PC-3 (cell line): ENCODE measurements around the gene NSMF. TPM values are rescaled to one million over a fixed set of nuclear protein-coding genes. Genes with fewer than 3 reads are reported as not detected.

Experiments
- ATAC-seq: fragments of 200-7000 bp; cut with Tn5 transposase; 2 replicates; pipeline ENCODE4 v1.9.1; 2020; ENCODE audit warnings: mild to moderate bottlenecking, moderate library complexity
- BruUV-seq: library from RNA; stranded (reverse); fragments of 400-500 nt; replicated peaks from 2 replicates; lab custom pipeline; 2021; lab: Mats Ljungman, UMichigan
- CTCF ChIA-PET: fragments of 300-600 bp; sonication (Branson Sonifier 250); formaldehyde crosslinking; loops from one replicate; lab custom pipeline; 2022; ENCODE audit warnings: antibody characterized with exemption; lab: Charles Lee
- POLR2A ChIA-PET: fragments of 300-600 bp; sonication (Branson Sonifier 250); formaldehyde crosslinking; loops from one replicate; lab custom pipeline; 2022; ENCODE audit warnings: antibody characterized with exemption; ENCODE audit not compliant: unreplicated experiment; lab: Charles Lee
- DNase-seq: peaks from one replicate; pipeline ENCODE4 v3.0.0-alpha.2; 2015
- H2AFZ ChIP-seq: fragments of 300-600 bp; sonication (generic); 2 replicates; pipeline ENCODE4 v1.6.0; 2016; ENCODE audit warnings: antibody characterized with exemption, low read length
- H3F3A ChIP-seq: fragments of 300-600 bp; sonication (generic); one replicate; pipeline ENCODE4 v1.6.0; 2017; ENCODE audit warnings: antibody characterized with exemption, low read length, control low read depth, mild to moderate bottlenecking; ENCODE audit not compliant: unreplicated experiment
- H3K27ac ChIP-seq: fragments of 300-600 bp; sonication (generic); 2 replicates; pipeline ENCODE4 v1.5.1; 2016; ENCODE audit warnings: mild to moderate bottlenecking, low read length
- H3K27me3 ChIP-seq: fragments of 300-600 bp; sonication (generic); 2 replicates; pipeline ENCODE4 v1.6.1; 2016; ENCODE audit warnings: low read length, mixed read lengths
- H3K36me3 ChIP-seq: fragments of 300-600 bp; sonication (generic); 2 replicates; pipeline ENCODE4 v1.6.1; 2016; ENCODE audit warnings: low read depth, mixed run types, low read length, mixed read lengths
- H3K4me1 ChIP-seq: fragments of 300-600 bp; sonication (generic); 2 replicates; pipeline ENCODE4 v1.5.1; 2016; ENCODE audit warnings: low read length; ENCODE audit not compliant: insufficient read depth
- H3K4me2 ChIP-seq: fragments of 300-600 bp; sonication (generic); 2 replicates; pipeline ENCODE4 v1.6.0; 2016; ENCODE audit warnings: low read length
- H3K4me3 ChIP-seq: fragments of 300-600 bp; sonication (generic); 2 replicates; pipeline ENCODE4 v1.5.1; 2016; ENCODE audit warnings: mild to moderate bottlenecking, low read length, mixed read lengths
- H3K79me2 ChIP-seq: fragments of 300-600 bp; sonication (generic); 2 replicates; pipeline ENCODE4 v1.6.1; 2017; ENCODE audit warnings: low read length, mixed read lengths
- H3K9ac ChIP-seq: fragments of 300-600 bp; sonication (generic); 2 replicates; pipeline ENCODE4 v1.6.0; 2016; ENCODE audit warnings: mild to moderate bottlenecking, low read length
- H3K9me2 ChIP-seq: fragments of 300-600 bp; sonication (generic); replicated peaks from 2 replicates; pipeline ENCODE4 v1.6.1; 2016; ENCODE audit warnings: mixed run types, low read length, mixed read lengths
- H3K9me3 ChIP-seq: fragments of 300-600 bp; sonication (generic); 2 replicates; pipeline ENCODE4 v1.6.1; 2016; ENCODE audit warnings: low read length, mixed read lengths
- H4K20me1 ChIP-seq: fragments of 300-600 bp; sonication (generic); 2 replicates; pipeline ENCODE4 v1.6.1; 2016; ENCODE audit warnings: low read length, mixed read lengths
- CTCF ChIP-seq: fragments of 300-600 bp; sonication (generic); conservative IDR thresholded peaks from 2 replicates; pipeline ENCODE4 v1.5.1; 2017; ENCODE audit warnings: antibody characterized with exemption, low read depth, mild to moderate bottlenecking, low read length
- EZH2 ChIP-seq: fragments of 300-600 bp; sonication (generic); IDR thresholded peaks from one replicate; pipeline ENCODE4 v1.6.1; 2017; ENCODE audit warnings: antibody characterized with exemption, mild to moderate bottlenecking, low read length; ENCODE audit not compliant: unreplicated experiment
- EZH2phosphoT487 ChIP-seq: fragments of 300-600 bp; sonication (generic); IDR thresholded peaks from 2 replicates; pipeline ENCODE4 v1.6.1; 2018; ENCODE audit warnings: mild to moderate bottlenecking, antibody characterized with exemption, low read length, borderline replicate concordance
- intact Hi-C: fragments of 100-400 bp; cut with micrococcal nuclease; formaldehyde crosslinking; loops from 2 replicates; pipeline ENCODE4 v1.9.0; 2023
- total RNA-seq: library from RNA; depleted of rRNA; stranded (reverse); fragments of >200 nt; gene quantifications from 2 replicates; pipeline ENCODE4 v1.2.3, GENCODE V29; 2014

NSMF gene
- total RNA-seq, 1 experiment from 2014 or later, result 30.8 TPM

GRCh38 chr9:137505421-137506140 is 46.4 kb upstream of the NSMF start:
- BruUV-seq, result no TSS peak
- no peaks in the 10 kb centered on the region for H3K27me3 ChIP-seq
- no peak overlapping the region for H2AFZ ChIP-seq
- H3K27ac ChIP-seq, result no peak overlapping the region
- H3K9me2 ChIP-seq, result no peaks in the 10 kb centered on the region
- DNase-seq (no peak), ATAC-seq (no peak)
- H3K79me2 ChIP-seq, result no peaks in the 10 kb centered on the region
- H3K4me2 ChIP-seq, result no peak overlapping the region
- no peaks in the 10 kb centered on the region for H3K36me3 ChIP-seq
- no peak for TF ChIP-seq CTCF
- no peak for TF ChIP-seq EZH2
- no peak for TF ChIP-seq EZH2phosphoT487
- no peaks in the 10 kb centered on the region for H4K20me1 ChIP-seq
- H3F3A ChIP-seq, result no peaks in the 10 kb centered on the region
- 0 out of 2 replicates have a peak, but pooled peaks cover 6% of the 10 kb centered on the region for H3K4me1 ChIP-seq
- H3K4me3 ChIP-seq, result no peak overlapping the region
- CTCF ChIA-PET, result no interaction called here
- intact Hi-C loops, result no loop called here
- no peaks in the 10 kb centered on the region for H3K9me3 ChIP-seq
- POLR2A ChIA-PET, result no interaction called here
- no peak overlapping the region for H3K9ac ChIP-seq

- H3K9me2 ChIP-seq, result no peaks in the 10 kb centered on the region
Measured at GRCh38 chr9:137504432-137504777, 45.3 kb upstream of the NSMF start.

GRCh38 chr9:137502008-137502911 is 43.1 kb upstream of the NSMF start:
- DNase-seq (peak; percentile 71), ATAC-seq (peak; percentile 90)
- Histone ChIP-seq H3K9me3 (no peaks in the 10 kb centered on the region), H3K9me2 (no peaks in the 10 kb centered on the region), H4K20me1 (no peaks in the 10 kb centered on the region), H3F3A (no peaks in the 10 kb centered on the region), H3K4me3 (no peak overlapping the region), H3K4me1 (0 out of 2 replicates have a peak, but pooled peaks cover 6% of the 10 kb centered on the region), H3K27ac (no peak overlapping the region), H3K9ac (no peak overlapping the region), H3K79me2 (no peaks in the 10 kb centered on the region), H3K27me3 (no peaks in the 10 kb centered on the region), H3K36me3 (no peaks in the 10 kb centered on the region), H2AFZ (no peak overlapping the region), H3K4me2 (peak overlapping the region; percentile 67)
- POLR2A ChIA-PET, result no interaction called here
- intact Hi-C loops, result no loop called here
- TF ChIP-seq EZH2, result no peak
- TF ChIP-seq EZH2phosphoT487, result no peak
- no peak for TF ChIP-seq CTCF
- BruUV-seq, result no TSS peak
- CTCF ChIA-PET, result no interaction called here

More at GRCh38 chr9:137504432-137504777, 45.3 kb upstream of the NSMF start:
- ATAC-seq, result no peak
- Histone ChIP-seq H3K36me3 (no peaks in the 10 kb centered on the region), H3K4me3 (no peak overlapping the region), H3K27me3 (no peaks in the 10 kb centered on the region), H3K4me1 (0 out of 2 replicates have a peak, but pooled peaks cover 6% of the 10 kb centered on the region), H2AFZ (no peak overlapping the region), H4K20me1 (no peaks in the 10 kb centered on the region), H3K4me2 (no peak overlapping the region), H3K9ac (no peak overlapping the region), H3K9me3 (no peaks in the 10 kb centered on the region), H3K27ac (no peak overlapping the region), H3K79me2 (no peaks in the 10 kb centered on the region), H3F3A (no peaks in the 10 kb centered on the region)
- no peak for DNase-seq
- CTCF ChIA-PET, result no interaction called here
- POLR2A ChIA-PET, result interaction anchor here (0.6 kb wide), 1 partner anchor 22 kb away, joined by 3 read pairs; no protein-coding TSS in a partner anchor
- TF ChIP-seq EZH2phosphoT487, result no peak
- TF ChIP-seq EZH2, result no peak
- no TSS peak for BruUV-seq
- intact Hi-C loops, result no loop called here
